ENCODE results near the gene PREB.

DNA sequence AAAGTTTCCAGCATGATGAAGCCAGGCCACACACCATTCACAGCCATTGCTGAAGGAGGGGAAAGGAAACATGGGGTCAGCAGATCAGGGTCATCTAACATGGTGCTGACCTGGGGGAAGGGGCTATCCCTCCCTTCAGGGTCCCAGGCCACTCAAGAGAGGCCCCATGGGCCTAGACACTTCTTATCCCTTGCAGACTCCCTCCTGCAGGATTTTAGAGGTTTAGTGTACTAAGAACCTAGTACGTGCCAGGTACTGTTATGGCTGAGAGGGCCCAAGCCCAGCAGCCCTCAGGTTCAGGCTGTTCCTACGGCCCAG is 39.0 kb downstream of the PREB start:
- TF ChIP-seq CTCF (IDR thresholded peaks at IDR 0.05; ENCODE audit: borderline replicate concordance, extremely low read depth, low read length, poor library complexity, severe bottlenecking) (no peak), EZH2 (IDR thresholded peaks at IDR 0.05; ENCODE audit: borderline replicate concordance, low read depth, low read length, severe bottlenecking) (no peak)

All from DND-41 (cell line).